Mesendoderm (in vitro differentiated cells): ENCODE results near the gene ABHD17C.

Source experiments
- DNase-seq: peaks from one replicate; pipeline ENCODE4 v3.0.0; 2013
- H2AK5ac ChIP-seq: 2 replicates; pipeline ENCODE4 v1.6.1; 2013; ENCODE audit warnings: low read length, inconsistent platforms
- H2BK120ac ChIP-seq: 2 replicates; pipeline ENCODE4 v1.6.1; 2013; ENCODE audit warnings: low read depth, mild to moderate bottlenecking, low read length, moderate library complexity, mixed read lengths
- H2BK15ac ChIP-seq: replicated peaks from 2 replicates; pipeline ENCODE4 v1.6.1; 2013; ENCODE audit warnings: low read depth, mild to moderate bottlenecking, moderate library complexity
- H2BK5ac ChIP-seq: 2 replicates; pipeline ENCODE4 v1.6.1; 2013; ENCODE audit warnings: low read length, inconsistent platforms
- H3K18ac ChIP-seq: 2 replicates; pipeline ENCODE4 v1.6.1; 2013; ENCODE audit warnings: mild to moderate bottlenecking, low read length, mixed read lengths
- H3K23ac ChIP-seq: one replicate; pipeline ENCODE4 v1.6.1; 2013; ENCODE audit warnings: low read length
- H3K27ac ChIP-seq: 2 replicates; pipeline ENCODE4 v1.5.1; 2013; ENCODE audit warnings: low read depth, mild to moderate bottlenecking, inconsistent platforms, low read length, moderate library complexity
- H3K27me3 ChIP-seq: 2 replicates; pipeline ENCODE4 v1.6.1; 2013; ENCODE audit warnings: low read length, control low read depth, mild to moderate bottlenecking, inconsistent platforms; ENCODE audit not compliant: insufficient read depth, poor library complexity
- H3K36me3 ChIP-seq: 2 replicates; pipeline ENCODE4 v1.6.1; 2013; ENCODE audit warnings: low read length, inconsistent platforms; ENCODE audit not compliant: control insufficient read depth, insufficient read depth
- H3K4ac ChIP-seq: one replicate; pipeline ENCODE4 v1.6.1; 2013; ENCODE audit warnings: low read depth, mild to moderate bottlenecking, low read length, moderate library complexity
- H3K4me1 ChIP-seq: 2 replicates; pipeline ENCODE4 v1.6.1; 2013; ENCODE audit warnings: low read depth, low read length, inconsistent platforms; ENCODE audit not compliant: control insufficient read depth
- H3K4me2 ChIP-seq: 2 replicates; pipeline ENCODE4 v1.6.1; 2013; ENCODE audit warnings: low read length
- H3K4me3 ChIP-seq: 2 replicates; pipeline ENCODE4 v1.5.1; 2013; ENCODE audit warnings: mild to moderate bottlenecking, low read length
- H3K56ac ChIP-seq: one replicate; pipeline ENCODE4 v1.6.1; 2013; ENCODE audit warnings: low read length
- H3K79me1 ChIP-seq: 2 replicates; pipeline ENCODE4 v1.6.1; 2013; ENCODE audit warnings: low read length, inconsistent platforms
- H3K79me2 ChIP-seq: 2 replicates; pipeline ENCODE4 v1.6.1; 2013; ENCODE audit warnings: mild to moderate bottlenecking, low read length; ENCODE audit not compliant: control insufficient read depth, insufficient read depth
- H3K9ac ChIP-seq: 2 replicates; pipeline ENCODE4 v1.6.1; 2013; ENCODE audit warnings: low read length, inconsistent platforms
- H4K5ac ChIP-seq: one replicate; pipeline ENCODE4 v1.6.1; 2013; ENCODE audit warnings: low read length
- H4K8ac ChIP-seq: one replicate; pipeline ENCODE4 v1.6.1; 2013; ENCODE audit warnings: low read depth, mild to moderate bottlenecking, control low read depth, low read length, moderate library complexity
- WGBS: extraction: QIAGEN DNeasy Blood & Tissue Kit; methylation state at CpG from one replicate; pipeline ENCODE4 v1.1.7; 2013; ENCODE audit warnings: low lambda C conversion rate, missing lambda C conversion rate; ENCODE audit not compliant: insufficient coverage; ENCODE audit errors: extremely low coverage; 5-methylcytosine and 5-hydroxymethylcytosine counted together

Gene ABHD17C

DNA sequence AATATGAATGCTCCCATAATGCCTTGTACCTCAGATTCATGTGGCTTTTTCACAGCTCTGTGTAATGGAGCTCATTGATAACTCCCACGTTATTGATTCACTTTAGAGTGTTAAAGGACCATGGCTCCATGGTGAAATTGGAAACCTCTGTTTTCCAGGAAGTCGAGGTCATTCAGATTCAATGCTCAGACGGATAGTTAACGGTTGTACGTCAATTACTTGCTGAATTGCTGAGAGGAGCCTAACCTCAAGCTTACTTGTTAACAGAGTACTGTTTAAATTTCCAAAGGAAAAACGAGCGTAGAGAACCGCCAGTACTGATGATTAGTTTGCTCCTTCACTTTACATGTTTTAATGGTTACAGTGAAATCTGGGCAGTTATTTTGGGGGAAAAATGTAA lies 11.1 kb downstream of the ABHD17C start:
- no peak overlapping the region for H3K18ac ChIP-seq
- no peaks in the 10 kb centered on the region for H3K79me2 ChIP-seq
- no peak overlapping the region for H2BK120ac ChIP-seq
- no peaks in the 10 kb centered on the region for H3K36me3 ChIP-seq
- peaks cover 2% of the 10 kb centered on the region for H3K4me1 ChIP-seq
- H2AK5ac ChIP-seq, result no peak overlapping the region
- no CpG with 5 or more reads among the region's 8 CpGs for WGBS
- H3K56ac ChIP-seq, result no peak overlapping the region
- no peaks in the 10 kb centered on the region for H3K27me3 ChIP-seq
- H4K5ac ChIP-seq, result no peak overlapping the region
- H3K27ac ChIP-seq, result no peak overlapping the region
- H3K4me3 ChIP-seq, result no peak overlapping the region
- H3K79me1 ChIP-seq, result peaks cover 5% of the 10 kb centered on the region
- H3K23ac ChIP-seq, result no peak overlapping the region
- H3K4me2 ChIP-seq, result no peak overlapping the region
- no peak overlapping the region for H2BK15ac ChIP-seq
- H4K8ac ChIP-seq, result no peak overlapping the region
- no peak overlapping the region for H2BK5ac ChIP-seq
- H3K4ac ChIP-seq, result no peak overlapping the region
- no peak for DNase-seq
- H3K9ac ChIP-seq, result no peak overlapping the region

DNA sequence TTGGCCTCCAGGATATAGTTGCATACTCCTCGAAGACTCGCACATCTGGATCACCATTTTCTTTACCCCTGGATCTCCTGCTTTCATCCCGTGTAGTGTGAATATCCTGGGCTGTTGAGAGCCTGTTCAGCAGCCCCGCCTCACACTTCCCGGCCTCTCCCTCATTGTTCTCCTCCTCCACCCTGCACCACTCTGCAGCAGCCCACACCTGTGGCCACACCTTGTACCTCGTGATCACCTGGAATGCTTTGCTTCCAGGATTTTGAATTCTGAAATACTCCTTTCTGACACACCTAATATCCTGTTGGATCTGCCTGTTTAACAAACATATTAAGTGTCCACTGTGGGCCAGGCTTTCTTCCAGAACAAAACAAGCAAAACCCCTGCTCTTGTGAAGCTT lies 14.4 kb downstream of the ABHD17C start:
- H3K4me1 ChIP-seq, result peaks cover 2% of the 10 kb centered on the region
- H3K79me2 ChIP-seq, result no peaks in the 10 kb centered on the region
- no peak overlapping the region for H2BK5ac ChIP-seq
- no peak overlapping the region for H3K4me2 ChIP-seq
- H3K18ac ChIP-seq, result no peak overlapping the region
- H3K4me3 ChIP-seq, result no peak overlapping the region
- no peak overlapping the region for H3K23ac ChIP-seq
- no peak overlapping the region for H2AK5ac ChIP-seq
- H3K9ac ChIP-seq, result no peak overlapping the region
- no peaks in the 10 kb centered on the region for H3K27me3 ChIP-seq
- H3K27ac ChIP-seq, result no peak overlapping the region
- no peak overlapping the region for H2BK15ac ChIP-seq
- H3K79me1 ChIP-seq, result peaks cover 5% of the 10 kb centered on the region
- DNase-seq, result no peak
- no peak overlapping the region for H3K56ac ChIP-seq
- no peak overlapping the region for H4K8ac ChIP-seq
- no peak overlapping the region for H2BK120ac ChIP-seq
- no peak overlapping the region for H3K4ac ChIP-seq
- no peaks in the 10 kb centered on the region for H3K36me3 ChIP-seq
- WGBS, result no CpG with 5 or more reads among the region's 6 CpGs
- no peak overlapping the region for H4K5ac ChIP-seq

DNA sequence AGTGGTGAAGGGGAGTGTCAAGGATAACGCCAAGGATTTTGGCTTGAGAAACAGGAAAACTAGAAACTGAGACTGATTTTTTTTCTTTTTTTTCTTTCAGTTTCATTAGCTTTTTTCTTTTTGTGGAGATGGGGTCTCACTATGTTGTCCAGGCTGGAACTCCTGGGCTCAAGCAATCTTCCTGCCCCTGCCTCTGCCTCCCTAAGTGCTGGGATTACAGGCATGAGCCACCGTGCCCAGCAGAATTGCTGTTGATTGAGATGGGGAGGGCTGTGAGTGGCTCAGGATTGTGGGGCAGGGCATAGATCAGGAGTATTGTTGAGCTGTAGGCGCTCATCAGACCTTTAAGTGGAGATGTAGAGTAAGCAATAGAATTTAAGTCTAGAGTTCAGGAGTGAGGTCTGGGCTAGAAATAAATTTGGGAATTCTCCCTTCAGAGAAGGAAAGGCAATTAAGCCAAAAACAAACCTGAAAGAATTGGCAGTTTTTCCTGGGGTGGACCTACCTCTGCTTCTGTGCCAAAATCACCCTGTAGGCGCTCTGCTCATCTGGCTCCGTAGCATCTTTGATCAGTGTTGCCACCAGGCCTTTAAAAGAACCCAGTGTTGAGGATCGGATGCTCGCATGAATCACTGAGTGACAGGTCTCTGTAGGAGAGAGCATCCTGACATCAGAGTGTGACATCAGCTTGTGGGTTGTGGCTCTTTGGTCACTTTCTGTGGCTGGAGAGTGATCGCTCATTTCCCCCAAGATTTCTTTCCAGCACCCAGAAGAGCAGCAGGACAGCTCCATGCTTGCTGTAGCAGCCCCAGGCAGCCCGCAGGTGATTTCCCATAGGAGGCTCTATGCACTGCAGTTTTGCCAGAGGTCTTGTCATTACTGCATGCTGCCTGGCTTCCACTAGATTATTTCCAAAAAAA lies 15.8 kb downstream of the ABHD17C start:
- H2BK120ac ChIP-seq, result no peak overlapping the region
- H3K4ac ChIP-seq, result no peak overlapping the region
- H3K9ac ChIP-seq, result no peak overlapping the region
- H3K23ac ChIP-seq, result no peak overlapping the region
- H3K79me2 ChIP-seq, result peaks cover 1% of the 10 kb centered on the region
- H4K8ac ChIP-seq, result no peak overlapping the region
- H3K4me2 ChIP-seq, result no peak overlapping the region
- H3K18ac ChIP-seq, result no peak overlapping the region
- no peak overlapping the region for H3K56ac ChIP-seq
- no peaks in the 10 kb centered on the region for H3K27me3 ChIP-seq
- H3K79me1 ChIP-seq, result peaks cover 3% of the 10 kb centered on the region
- no peak for DNase-seq
- H4K5ac ChIP-seq, result no peak overlapping the region
- H3K4me3 ChIP-seq, result no peak overlapping the region
- no peak overlapping the region for H2AK5ac ChIP-seq
- H3K36me3 ChIP-seq, result no peaks in the 10 kb centered on the region
- no CpG with 5 or more reads among the region's 9 CpGs for WGBS
- H3K27ac ChIP-seq, result no peak overlapping the region
- no peak overlapping the region for H2BK15ac ChIP-seq
- peaks cover 2% of the 10 kb centered on the region for H3K4me1 ChIP-seq
- H2BK5ac ChIP-seq, result no peak overlapping the region

DNA sequence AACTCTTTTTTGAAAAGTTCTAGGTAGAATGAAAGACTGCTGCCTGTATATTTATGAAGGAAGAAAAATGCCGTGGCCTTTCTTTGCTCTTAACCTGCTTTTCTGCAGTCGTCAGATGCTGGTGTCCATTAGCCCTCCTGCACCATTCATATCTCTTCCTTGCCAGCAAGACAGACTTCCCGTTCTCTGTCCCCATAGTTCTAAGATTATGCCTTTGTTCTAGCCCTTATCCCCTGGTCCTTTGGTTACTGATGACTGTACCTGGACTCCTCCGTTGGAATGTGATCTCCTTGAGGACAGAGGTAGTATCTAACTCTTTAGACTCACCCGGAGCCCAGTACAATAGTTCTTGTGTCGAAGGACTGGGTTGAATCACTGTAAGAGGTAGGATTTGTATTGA lies 16.8 kb downstream of the ABHD17C start:
- Histone ChIP-seq H3K18ac (no peak overlapping the region), H3K27me3 (no peaks in the 10 kb centered on the region), H3K4ac (no peak overlapping the region), H4K8ac (no peak overlapping the region), H3K4me2 (no peak overlapping the region), H3K79me1 (peaks cover 3% of the 10 kb centered on the region), H3K23ac (no peak overlapping the region), H2BK15ac (no peak overlapping the region), H3K27ac (no peak overlapping the region), H3K79me2 (peaks cover 1% of the 10 kb centered on the region), H3K56ac (no peak overlapping the region), H3K36me3 (no peaks in the 10 kb centered on the region), H3K9ac (no peak overlapping the region), H3K4me1 (no peaks in the 10 kb centered on the region), H4K5ac (no peak overlapping the region), H2AK5ac (no peak overlapping the region), H2BK5ac (no peak overlapping the region), H2BK120ac (no peak overlapping the region), H3K4me3 (no peak overlapping the region)
- no peak for DNase-seq
- WGBS, result no CpG with 5 or more reads among the region's 6 CpGs

DNA sequence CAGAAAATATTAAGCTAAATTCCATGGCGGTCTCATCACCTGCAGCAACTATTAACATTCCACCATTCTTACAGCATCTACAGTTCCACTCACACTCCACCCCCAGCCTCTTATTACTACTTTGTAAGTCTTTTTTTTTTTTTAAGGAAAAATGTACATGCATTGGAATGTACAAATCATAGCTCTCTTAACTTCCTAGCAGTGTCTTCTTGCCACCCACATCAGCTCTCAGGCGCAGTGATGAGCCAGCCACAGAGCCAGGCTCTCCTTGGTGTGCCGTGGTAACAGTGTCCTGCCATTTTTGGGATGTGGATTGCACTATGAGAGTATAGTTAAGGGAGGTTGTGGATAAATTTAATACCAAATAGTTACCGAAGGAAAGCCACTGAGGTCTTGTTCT lies 17.8 kb downstream of the ABHD17C start:
- Histone ChIP-seq H2AK5ac (no peak overlapping the region), H2BK5ac (no peak overlapping the region), H3K4me3 (no peak overlapping the region), H3K9ac (no peak overlapping the region), H2BK15ac (no peak overlapping the region), H3K18ac (no peak overlapping the region), H3K4me1 (no peaks in the 10 kb centered on the region), H3K4me2 (no peak overlapping the region), H3K27me3 (no peaks in the 10 kb centered on the region), H3K56ac (no peak overlapping the region), H3K79me2 (peaks cover 1% of the 10 kb centered on the region), H3K23ac (no peak overlapping the region), H3K79me1 (peaks cover 3% of the 10 kb centered on the region), H4K8ac (no peak overlapping the region), H2BK120ac (no peak overlapping the region), H3K36me3 (no peaks in the 10 kb centered on the region), H3K4ac (no peak overlapping the region), H3K27ac (no peak overlapping the region), H4K5ac (no peak overlapping the region)
- no peak for DNase-seq
- WGBS, result no CpG with 5 or more reads among the region's 4 CpGs

DNA sequence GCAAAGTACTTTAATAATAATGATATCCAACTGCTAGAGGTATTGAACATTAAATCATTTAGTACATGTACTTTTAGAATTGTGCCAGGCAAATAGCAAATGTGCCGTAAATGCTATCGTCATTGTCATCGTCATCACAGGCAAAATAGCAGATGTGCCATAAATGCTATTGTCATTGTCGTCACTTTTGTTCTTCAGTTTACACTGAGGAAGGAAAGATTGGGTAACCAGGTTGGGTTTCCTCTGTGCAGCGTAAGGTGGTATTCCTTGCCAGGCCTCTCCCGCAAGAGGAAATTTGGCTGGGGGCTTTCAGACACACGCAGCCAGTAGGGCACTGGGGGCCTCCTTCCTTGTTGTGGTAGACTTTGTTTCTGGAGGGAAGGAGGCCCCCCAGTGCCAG lies 26.4 kb downstream of the ABHD17C start:
- Histone ChIP-seq H2BK15ac (no peak overlapping the region), H2BK5ac (no peak overlapping the region), H3K79me1 (peaks cover 2% of the 10 kb centered on the region), H3K23ac (no peak overlapping the region), H3K27me3 (no peaks in the 10 kb centered on the region), H3K4me3 (no peak overlapping the region), H4K5ac (no peak overlapping the region), H3K4me2 (no peak overlapping the region), H3K18ac (no peak overlapping the region), H2AK5ac (no peak overlapping the region), H3K79me2 (peaks cover 1% of the 10 kb centered on the region), H3K27ac (no peak overlapping the region), H3K36me3 (no peaks in the 10 kb centered on the region), H3K56ac (no peak overlapping the region), H2BK120ac (no peak overlapping the region), H3K9ac (no peak overlapping the region), H3K4ac (no peak overlapping the region), H4K8ac (no peak overlapping the region), H3K4me1 (no peaks in the 10 kb centered on the region)
- WGBS, result no CpG with 5 or more reads among the region's 7 CpGs
- DNase-seq, result no peak
